Uterus (tissue), 2 donors: ENCODE measurements around the gene NAA15.

ENCODE experiments used
- POLR2A ChIP-seq, 2 donors: fragments of 450-650 bp; IDR thresholded peaks; one replicate each; pipeline ENCODE4 v1.6.1; 2016; ENCODE audit warnings: antibody characterized with exemption in 2 of 2, mild to moderate bottlenecking in 1 of 2, moderate library complexity in 1 of 2
- TF ChIP-seq, protein P1 (sequence below), 4 experiments: fragments of 200-600 bp in 2 of 4; fragments of 450-650 bp in 2 of 4; sonication (generic) in 2 of 4; IDR thresholded peaks; one replicate each; pipeline ENCODE4 v1.5.1; 2016 to 2019; ENCODE audit warnings: antibody characterized with exemption in 4 of 4, mild to moderate bottlenecking in 2 of 4, moderate library complexity in 1 of 4

DNA sequence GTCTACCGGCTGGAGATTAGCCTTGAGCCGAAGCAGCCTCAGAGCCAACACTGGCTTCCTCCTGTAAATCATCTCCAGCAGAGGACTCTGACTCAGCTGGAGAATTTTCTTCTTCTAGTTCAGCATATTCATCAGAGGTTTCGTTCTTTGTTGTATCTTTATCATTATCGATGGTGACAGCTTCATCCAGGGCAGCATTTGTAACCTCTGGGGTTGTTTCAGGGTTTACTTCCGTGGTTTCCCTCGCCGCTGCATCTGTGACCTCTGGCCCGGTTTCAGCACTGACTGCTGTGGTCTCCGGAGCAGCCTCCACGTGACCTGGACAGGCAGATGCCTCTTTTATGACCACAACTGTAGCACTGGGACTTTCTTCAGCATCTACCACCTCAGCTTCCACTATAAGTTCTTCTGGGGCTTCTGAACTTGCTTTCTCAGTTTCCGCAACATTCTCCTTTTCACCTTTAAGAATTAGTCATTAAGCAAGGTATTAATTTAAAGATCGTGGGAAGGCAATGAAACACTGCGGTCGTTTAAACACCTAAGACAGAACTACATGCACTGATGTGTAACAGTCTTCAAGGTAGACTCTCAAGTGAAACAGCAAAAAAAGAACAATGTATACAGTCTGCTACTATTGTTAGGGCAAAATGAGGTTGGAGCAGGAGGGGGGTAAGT, 34.6 kb upstream of the NAA15 start:
- TF ChIP-seq, protein P1, sequence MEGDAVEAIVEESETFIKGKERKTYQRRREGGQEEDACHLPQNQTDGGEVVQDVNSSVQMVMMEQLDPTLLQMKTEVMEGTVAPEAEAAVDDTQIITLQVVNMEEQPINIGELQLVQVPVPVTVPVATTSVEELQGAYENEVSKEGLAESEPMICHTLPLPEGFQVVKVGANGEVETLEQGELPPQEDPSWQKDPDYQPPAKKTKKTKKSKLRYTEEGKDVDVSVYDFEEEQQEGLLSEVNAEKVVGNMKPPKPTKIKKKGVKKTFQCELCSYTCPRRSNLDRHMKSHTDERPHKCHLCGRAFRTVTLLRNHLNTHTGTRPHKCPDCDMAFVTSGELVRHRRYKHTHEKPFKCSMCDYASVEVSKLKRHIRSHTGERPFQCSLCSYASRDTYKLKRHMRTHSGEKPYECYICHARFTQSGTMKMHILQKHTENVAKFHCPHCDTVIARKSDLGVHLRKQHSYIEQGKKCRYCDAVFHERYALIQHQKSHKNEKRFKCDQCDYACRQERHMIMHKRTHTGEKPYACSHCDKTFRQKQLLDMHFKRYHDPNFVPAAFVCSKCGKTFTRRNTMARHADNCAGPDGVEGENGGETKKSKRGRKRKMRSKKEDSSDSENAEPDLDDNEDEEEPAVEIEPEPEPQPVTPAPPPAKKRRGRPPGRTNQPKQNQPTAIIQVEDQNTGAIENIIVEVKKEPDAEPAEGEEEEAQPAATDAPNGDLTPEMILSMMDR (IDR thresholded peaks at IDR 0.05) = no peak
- TF ChIP-seq POLR2A (IDR thresholded peaks at IDR 0.05) = no peak
